ENCODE data around the gene SVOP. TPM values are rescaled to one million over a fixed set of nuclear protein-coding genes. Genes with fewer than 3 reads are reported as not detected.
A peak's percentile ranks its signal among the peaks of the same experiment; 100 is the strongest.

The SVOP gene
- total and polyA plus RNA-seq, 2 experiments from 2014 or later, result 0.10 TPM; not detected in 1

GRCh38 chr12:108907839-108908351 is 113.0 kb downstream of the SVOP start:
- no peaks in the 10 kb centered on the region for H3K36me3 Mint-ChIP-seq (ENCODE audit: low read depth)
- Histone ChIP-seq H3K4me1 (ENCODE audit: insufficient read depth) (no peaks in the 10 kb centered on the region), H3K27me3 (ENCODE audit: insufficient read depth) (no peaks in the 10 kb centered on the region), H3K27ac (ENCODE audit: low read depth) (no peak overlapping the region), H2AFZ (peak overlapping the region; percentile 90), H4K20me1 (replicated peaks; ENCODE audit: insufficient read depth) (no peaks in the 10 kb centered on the region), H3K36me3 (ENCODE audit: insufficient read depth) (no peaks in the 10 kb centered on the region), H3K79me2 (replicated peaks; ENCODE audit: insufficient read depth) (no peaks in the 10 kb centered on the region), H3K4me2 (no peak overlapping the region), H3K9me2 (ENCODE audit: insufficient read depth) (peaks cover 5% of the 10 kb centered on the region; the same call in 1 of the 2 replicates), H3K4me3 (no peak overlapping the region), H3F3A (replicated peaks; ENCODE audit: low read depth) (no peaks in the 10 kb centered on the region)
- H3K4me3 Mint-ChIP-seq, result no peak overlapping the region
- H3K27me3 Mint-ChIP-seq (ENCODE audit: insufficient read depth, low read depth, poor library complexity), result peaks cover 6% of the 10 kb centered on the region
- no peak overlapping the region for H3K27ac Mint-ChIP-seq
- ATAC-seq (peak; percentile 50), DNase-seq (ENCODE audit: low spot score) (peak; percentile 33)
- H3K9me3 Mint-ChIP-seq, result no peaks in the 10 kb centered on the region
- peaks cover 6% of the 10 kb centered on the region; the same call in 1 of the 3 replicates for H3K4me1 Mint-ChIP-seq
- TF ChIP-seq JUNB (IDR thresholded peaks at IDR 0.05; ENCODE audit: unreplicated experiment), result no peak
- TF ChIP-seq POLR2AphosphoS5 (IDR thresholded peaks at IDR 0.05; ENCODE audit: low read depth), result no peak
- no peak for TF ChIP-seq ZNF462 (CRISPR knock-in tag; IDR thresholded peaks at IDR 0.05)
- TF ChIP-seq, protein P1, sequence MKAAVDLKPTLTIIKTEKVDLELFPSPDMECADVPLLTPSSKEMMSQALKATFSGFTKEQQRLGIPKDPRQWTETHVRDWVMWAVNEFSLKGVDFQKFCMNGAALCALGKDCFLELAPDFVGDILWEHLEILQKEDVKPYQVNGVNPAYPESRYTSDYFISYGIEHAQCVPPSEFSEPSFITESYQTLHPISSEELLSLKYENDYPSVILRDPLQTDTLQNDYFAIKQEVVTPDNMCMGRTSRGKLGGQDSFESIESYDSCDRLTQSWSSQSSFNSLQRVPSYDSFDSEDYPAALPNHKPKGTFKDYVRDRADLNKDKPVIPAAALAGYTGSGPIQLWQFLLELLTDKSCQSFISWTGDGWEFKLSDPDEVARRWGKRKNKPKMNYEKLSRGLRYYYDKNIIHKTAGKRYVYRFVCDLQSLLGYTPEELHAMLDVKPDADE (IDR thresholded peaks at IDR 0.05), result no peak
- TF ChIP-seq STAT1 (IDR thresholded peaks at IDR 0.05; ENCODE audit: unreplicated experiment), result no peak
- TF ChIP-seq EZH2phosphoT487 (IDR thresholded peaks at IDR 0.05; ENCODE audit: unreplicated experiment), result no peak
- TF ChIP-seq CREB1 (CRISPR knock-in tag; IDR thresholded peaks at IDR 0.05; ENCODE audit: low read depth), result no peak
- no peak for TF ChIP-seq ZNF331 (CRISPR knock-in tag; IDR thresholded peaks at IDR 0.05; ENCODE audit: low read depth)
- TF ChIP-seq EZH2 (IDR thresholded peaks at IDR 0.05; ENCODE audit: low read depth, unreplicated experiment), result no peak
- TF ChIP-seq ZNF114 (CRISPR knock-in tag; IDR thresholded peaks at IDR 0.05), result no peak

Data from GM23338 (cell line).